ENCODE results near the gene PPP1R9B. TPM values are rescaled to one million over a fixed set of nuclear protein-coding genes. Genes with fewer than 3 reads are reported as not detected.

The PPP1R9B gene
- total RNA-seq, 4 donors from 2014 or later: 28.4 to 54.9 (median 36.9) TPM

DNA sequence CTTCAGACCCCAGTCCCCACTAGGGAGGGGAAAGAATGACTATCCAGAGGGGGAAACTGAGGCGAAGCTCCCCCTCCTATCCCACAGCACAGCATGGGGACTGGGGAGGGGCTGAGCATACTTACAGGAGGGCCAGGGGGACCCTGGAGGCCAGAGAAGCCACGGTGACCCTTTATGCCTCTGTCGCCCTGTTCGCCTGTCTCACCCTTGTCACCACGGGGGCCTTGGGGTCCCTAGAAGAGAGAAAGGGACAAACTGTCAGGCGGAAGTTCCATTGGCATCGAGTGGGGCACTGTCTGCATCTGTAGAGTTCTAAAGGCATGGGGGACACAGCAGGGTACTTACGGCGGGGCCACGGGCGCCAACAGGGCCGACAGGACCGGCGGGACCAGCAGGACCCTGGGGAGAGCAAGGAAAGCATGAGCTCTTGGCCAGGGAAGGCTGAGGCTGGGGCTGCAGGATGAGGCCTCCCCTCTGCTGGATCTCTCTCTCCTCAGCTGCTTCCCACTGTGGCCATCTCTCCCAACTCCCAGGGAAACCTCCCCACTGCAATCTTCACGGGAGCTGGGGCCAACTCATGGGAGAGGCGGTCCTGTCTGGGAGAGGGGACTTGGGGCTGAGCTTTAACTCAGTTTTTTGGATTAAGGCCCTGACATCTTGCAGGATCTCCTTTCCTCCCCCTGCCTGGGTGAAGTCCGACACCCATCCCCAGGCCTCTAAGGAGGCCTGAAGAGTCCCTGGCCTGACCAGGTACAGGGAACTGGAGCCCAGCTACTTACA lies 37.5 kb upstream of the PPP1R9B start:
- Histone ChIP-seq H3K9me3 (no peaks in the 10 kb centered on the region), H3K36me3 (peaks cover 0 to 77% (median 0%) of the 10 kb centered on the region in 3 donors), H3K27ac (peak overlapping the region in 3 of 4 donors; percentile 59 to 89 (median 67)), H3K27me3 (no peaks in the 10 kb centered on the region), H3K4me1 (peaks cover 0 to 71% (median 12%) of the 10 kb centered on the region in 4 donors), H3K4me3 (no peak overlapping the region)
- TF ChIP-seq EP300 (IDR thresholded peaks at IDR 0.05) (no peak), POLR2A (IDR thresholded peaks at IDR 0.05) (no peak)
- TF ChIP-seq, protein P1, sequence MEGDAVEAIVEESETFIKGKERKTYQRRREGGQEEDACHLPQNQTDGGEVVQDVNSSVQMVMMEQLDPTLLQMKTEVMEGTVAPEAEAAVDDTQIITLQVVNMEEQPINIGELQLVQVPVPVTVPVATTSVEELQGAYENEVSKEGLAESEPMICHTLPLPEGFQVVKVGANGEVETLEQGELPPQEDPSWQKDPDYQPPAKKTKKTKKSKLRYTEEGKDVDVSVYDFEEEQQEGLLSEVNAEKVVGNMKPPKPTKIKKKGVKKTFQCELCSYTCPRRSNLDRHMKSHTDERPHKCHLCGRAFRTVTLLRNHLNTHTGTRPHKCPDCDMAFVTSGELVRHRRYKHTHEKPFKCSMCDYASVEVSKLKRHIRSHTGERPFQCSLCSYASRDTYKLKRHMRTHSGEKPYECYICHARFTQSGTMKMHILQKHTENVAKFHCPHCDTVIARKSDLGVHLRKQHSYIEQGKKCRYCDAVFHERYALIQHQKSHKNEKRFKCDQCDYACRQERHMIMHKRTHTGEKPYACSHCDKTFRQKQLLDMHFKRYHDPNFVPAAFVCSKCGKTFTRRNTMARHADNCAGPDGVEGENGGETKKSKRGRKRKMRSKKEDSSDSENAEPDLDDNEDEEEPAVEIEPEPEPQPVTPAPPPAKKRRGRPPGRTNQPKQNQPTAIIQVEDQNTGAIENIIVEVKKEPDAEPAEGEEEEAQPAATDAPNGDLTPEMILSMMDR (IDR thresholded peaks at IDR 0.05): no peak
- DNase-seq (ENCODE audit: low spot score in 2 of 2): no peak
- 61 to 82% methylated on average over 12 to 17 of the region's 17 CpGs for WGBS, 2 donors

DNA sequence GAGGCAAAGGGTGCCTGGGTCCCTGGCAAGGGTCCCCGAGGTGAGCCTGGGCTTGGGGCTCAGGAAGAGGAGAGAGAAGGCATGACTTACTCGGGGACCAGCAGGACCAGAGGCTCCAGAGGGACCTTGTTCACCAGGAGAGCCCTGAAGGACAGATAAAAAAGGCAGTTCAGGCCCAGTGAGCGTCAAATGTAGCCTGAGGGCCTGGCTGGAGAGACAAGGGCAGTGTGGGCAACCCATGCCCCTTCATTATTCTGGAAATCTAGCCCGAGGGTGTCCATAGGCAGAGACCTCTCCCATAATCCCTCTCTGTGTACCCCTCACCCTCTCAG lies 36.9 kb upstream of the PPP1R9B start:
- Histone ChIP-seq H3K36me3 (peaks cover 0 to 72% (median 0%) of the 10 kb centered on the region in 3 donors), H3K27ac (peak overlapping the region in 3 of 4 donors; percentile 59 to 89 (median 67)), H3K27me3 (no peaks in the 10 kb centered on the region), H3K4me3 (no peak overlapping the region), H3K4me1 (peaks cover 0 to 70% (median 12%) of the 10 kb centered on the region in 4 donors), H3K9me3 (no peaks in the 10 kb centered on the region)
- DNase-seq (ENCODE audit: low spot score in 2 of 2): no peak
- 48 to 56% methylated on average over 3 to 4 of the region's 4 CpGs for WGBS, 2 donors
- TF ChIP-seq POLR2A (IDR thresholded peaks at IDR 0.05) (no peak), EP300 (IDR thresholded peaks at IDR 0.05) (no peak)
- TF ChIP-seq, protein P1 (IDR thresholded peaks at IDR 0.05): no peak

DNA sequence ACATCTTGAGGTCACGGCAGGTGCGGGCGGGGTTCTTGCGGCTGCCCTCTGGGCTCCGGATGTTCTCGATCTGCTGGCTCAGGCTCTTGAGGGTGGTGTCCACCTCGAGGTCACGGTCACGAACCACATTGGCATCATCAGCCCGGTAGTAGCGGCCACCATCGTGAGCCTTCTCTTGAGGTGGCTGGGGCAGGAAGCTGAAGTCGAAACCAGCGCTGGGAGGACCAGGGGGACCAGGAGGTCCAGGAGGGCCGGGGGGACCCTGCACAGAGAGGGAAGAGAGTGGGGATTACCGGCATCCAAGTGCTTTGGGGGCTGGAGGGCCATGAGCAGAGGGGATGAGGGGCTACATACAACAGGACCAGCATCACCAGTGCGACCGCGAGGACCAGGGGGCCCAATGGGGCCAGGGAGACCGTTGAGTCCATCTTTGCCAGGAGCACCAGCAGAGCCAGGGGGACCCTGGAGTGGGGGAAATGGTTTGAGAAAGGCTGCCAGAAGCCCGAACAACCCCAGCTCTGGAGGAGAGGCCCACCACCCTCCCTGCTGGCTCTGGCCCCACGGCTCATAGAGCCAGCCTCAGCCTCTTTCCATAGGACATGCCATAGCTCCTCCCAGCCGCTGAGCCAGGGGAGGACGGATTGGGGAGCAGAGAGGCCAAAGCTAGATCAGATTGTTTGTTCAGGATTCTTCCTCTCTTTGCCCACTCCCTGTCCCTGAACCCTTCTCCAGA lies 36.4 kb upstream of the PPP1R9B start:
- peaks cover 0 to 66% (median 0%) of the 10 kb centered on the region in 3 donors for H3K36me3 ChIP-seq
- 69 to 71% methylated on average over 18 to 24 of the region's 24 CpGs for WGBS, 2 donors
- no peak for TF ChIP-seq POLR2A (IDR thresholded peaks at IDR 0.05)
- TF ChIP-seq EP300 (IDR thresholded peaks at IDR 0.05): no peak
- TF ChIP-seq, protein P1 (IDR thresholded peaks at IDR 0.05): no peak
- no peaks in the 10 kb centered on the region for H3K27me3 ChIP-seq
- H3K27ac ChIP-seq: peak overlapping the region; percentile 30 to 89 (median 58)
- no peak overlapping the region for H3K4me3 ChIP-seq
- H3K9me3 ChIP-seq: no peaks in the 10 kb centered on the region
- H3K4me1 ChIP-seq: peaks cover 0 to 75% (median 13%) of the 10 kb centered on the region in 4 donors
- DNase-seq (ENCODE audit: low spot score in 2 of 2): no peak

DNA sequence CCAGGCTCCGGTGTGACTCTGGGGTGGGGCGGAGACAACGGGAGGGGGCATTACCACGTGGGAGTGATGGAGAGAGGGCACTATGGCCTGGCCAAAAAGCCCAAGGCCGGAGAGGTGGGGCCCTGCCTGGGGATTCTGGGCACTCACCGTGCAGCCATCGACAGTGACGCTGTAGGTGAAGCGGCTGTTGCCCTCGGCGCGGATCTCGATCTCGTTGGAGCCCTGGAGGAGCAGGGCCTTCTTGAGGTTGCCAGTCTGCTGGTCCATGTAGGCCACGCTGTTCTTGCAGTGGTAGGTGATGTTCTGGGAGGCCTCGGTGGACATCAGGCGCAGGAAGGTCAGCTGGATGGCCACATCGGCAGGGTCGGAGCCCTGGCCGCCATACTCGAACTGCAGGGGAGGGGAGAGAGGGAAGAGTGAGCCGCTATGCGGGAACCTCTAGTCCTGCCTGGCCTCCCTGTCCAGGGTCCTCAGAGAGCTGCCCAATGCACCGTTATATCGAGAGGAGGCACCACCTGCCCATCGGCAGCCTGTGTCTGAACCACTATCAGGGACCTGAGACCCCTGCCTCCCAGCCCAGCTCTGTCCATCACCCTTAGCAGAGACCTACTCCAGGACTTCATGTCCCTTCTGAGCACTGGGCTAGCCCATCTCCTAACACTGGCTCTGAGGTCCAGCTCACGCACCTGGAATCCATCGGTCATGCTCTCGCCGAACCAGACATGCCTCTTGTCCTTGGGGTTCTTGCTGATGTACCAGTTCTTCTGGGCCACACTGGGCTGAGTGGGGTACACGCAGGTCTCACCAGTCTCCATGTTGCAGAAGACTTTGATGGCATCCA lies 35.4 kb upstream of the PPP1R9B start:
- H3K4me1 ChIP-seq: peaks cover 0 to 85% (median 15%) of the 10 kb centered on the region in 4 donors
- H3K27ac ChIP-seq: peak overlapping the region; percentile 36 to 89 (median 64)
- no peak for TF ChIP-seq POLR2A (IDR thresholded peaks at IDR 0.05)
- no peak for TF ChIP-seq EP300 (IDR thresholded peaks at IDR 0.05)
- TF ChIP-seq, protein P1 (IDR thresholded peaks at IDR 0.05): no peak
- H3K36me3 ChIP-seq: peaks cover 0 to 56% (median 0%) of the 10 kb centered on the region in 3 donors
- no peaks in the 10 kb centered on the region for H3K9me3 ChIP-seq
- H3K4me3 ChIP-seq: no peak overlapping the region
- DNase-seq (ENCODE audit: low spot score in 2 of 2): no peak
- H3K27me3 ChIP-seq: no peaks in the 10 kb centered on the region
- WGBS, 2 donors: 57 to 61% methylated on average over 27 to 28 of the region's 31 CpGs

Data from tibial nerve (tissue), 4 donors.